GM21825 (cell line): ENCODE measurements around the gene TAP2.
A peak's percentile ranks its signal among the peaks of the same experiment; 100 is the strongest.
"Not testable (repeated sequence)": the region's sequence is repeated elsewhere in the genome, so short reads cannot be mapped to it uniquely, and the experiment has no call there.

Experiments
- ATAC-seq: cut with Tn5 transposase; IDR thresholded peaks from one replicate; pipeline ENCODE4 v1.9.1; 2021; ENCODE audit warnings: mild to moderate bottlenecking, moderate library complexity; ENCODE audit not compliant: unreplicated experiment

Gene TAP2

DNA sequence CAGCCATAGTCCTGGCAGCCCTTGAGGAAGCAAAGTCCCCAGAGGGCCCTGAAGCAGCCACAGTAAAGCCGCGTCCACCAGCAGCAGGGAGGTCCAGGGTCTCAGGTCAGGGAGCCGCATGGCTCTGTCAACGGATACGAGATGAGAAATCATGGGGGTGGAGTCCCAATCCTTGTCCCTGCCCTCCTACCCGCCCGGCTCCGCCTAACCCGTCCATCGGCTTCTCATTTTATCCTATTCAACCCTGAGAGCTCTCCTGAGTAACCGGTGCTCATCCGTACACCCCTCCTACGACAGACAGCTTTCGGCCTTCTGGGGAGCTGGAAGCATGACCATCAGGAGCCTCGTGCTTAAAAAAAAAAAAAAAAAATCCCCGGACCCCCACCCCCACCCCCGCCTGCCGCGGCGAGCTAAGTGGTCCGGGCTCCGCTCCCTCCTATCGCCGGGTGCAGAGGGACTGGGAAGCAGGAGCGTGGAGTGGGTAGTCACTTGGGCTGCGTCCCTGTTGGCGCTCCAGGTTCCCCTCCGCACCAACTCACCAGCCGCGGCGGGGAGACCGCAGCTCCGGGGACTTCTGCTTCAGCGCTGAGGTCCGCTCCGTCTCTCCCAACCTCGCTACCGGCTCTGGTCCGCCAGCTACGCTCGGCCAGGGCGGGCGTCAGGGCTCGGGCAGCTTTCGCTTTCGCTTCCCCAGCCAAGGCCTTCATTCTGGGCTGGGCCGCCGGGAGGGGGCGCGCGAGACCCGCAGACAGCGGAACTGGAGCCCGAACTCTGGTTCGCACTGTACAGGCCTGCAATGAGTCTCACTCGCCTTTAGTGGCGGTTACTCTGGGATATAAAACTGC lies at the start of gene TAP2:
Gene TAP2, minus strand, starts transcription at position 626 of the 845 bp plus-strand sequence. Its CDS starts 506 bp downstream, at position 120.
- ATAC-seq, result peak; percentile 58

DNA sequence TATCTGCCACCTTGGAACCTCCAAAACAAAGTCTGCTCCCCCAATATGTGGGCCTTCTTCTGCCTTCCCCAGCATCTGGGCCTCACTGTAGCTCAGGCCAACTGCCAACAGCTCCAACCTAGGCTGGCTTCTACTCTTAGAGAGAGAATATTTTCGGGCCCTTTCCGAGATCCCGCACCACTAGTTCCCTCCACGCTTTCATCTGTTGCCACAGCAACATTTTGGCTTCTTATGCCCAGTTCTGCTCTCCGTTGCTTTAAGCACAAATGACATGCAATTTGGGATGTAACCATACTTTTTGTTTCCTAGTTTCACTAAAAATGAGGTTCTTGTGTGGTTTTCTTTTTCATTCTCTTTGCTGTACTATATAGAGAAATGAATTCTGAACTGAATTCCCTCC lies 49.1 kb upstream of the TAP2 start:
- ATAC-seq, result no peak

DNA sequence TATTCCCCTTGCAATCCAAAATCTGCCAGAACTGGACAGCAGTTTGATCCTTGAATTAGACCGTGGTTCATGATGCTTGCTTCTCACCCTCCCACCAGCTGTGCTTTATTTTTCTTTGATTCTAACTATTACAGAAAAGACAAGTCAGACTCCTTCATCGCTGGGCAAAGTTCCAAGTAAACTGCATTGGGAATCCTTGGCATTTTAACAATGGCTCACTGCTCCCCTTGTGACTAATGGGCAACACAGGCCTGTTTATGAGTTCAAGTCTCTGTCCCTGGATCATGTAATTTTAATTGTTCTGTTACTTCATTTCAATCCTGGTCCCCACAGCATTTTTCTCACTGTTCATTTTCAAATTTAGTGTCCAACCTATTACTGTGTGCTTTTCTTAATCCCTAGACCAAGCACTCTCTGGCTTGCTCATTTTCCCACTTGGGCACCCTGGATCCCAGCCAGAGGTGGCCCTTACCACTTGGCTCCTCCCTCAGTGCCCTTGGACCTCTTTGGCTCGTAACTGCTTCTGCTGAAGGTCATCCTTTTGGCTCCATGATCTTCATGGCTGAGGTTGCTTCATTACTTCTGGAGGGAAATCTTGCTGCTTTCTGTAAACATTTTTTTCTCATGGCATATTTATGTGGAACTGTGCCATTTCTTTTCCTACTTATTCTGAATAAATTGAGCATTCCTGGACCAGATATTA lies 48.3 kb upstream of the TAP2 start:
- no peak for ATAC-seq

DNA sequence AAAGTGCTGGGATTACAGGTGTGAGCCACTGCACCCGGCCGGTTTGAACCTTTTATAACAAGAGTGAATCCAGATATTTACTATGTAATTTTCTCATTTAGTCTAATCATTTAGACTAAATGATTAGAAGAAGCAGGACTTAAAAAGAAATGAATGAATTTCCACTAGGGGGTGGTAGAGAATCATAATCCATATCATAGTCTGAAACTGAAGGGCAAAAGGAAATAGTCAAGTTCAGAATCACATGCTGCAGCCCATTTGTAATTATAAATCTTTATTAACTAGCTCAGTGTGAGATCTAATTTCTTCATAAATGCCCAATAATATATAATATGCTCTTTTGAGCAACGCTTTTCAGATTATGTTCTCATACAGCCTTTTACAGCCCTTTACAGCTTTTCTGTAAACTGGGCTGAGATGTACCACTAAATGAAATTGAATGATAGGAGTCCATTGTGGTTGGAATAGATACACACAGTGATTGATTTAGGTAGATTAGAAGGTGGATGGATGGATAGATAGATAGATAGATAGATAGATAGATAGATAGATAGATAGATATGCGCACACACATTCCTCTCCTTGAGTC lies 47.3 kb upstream of the TAP2 start:
- ATAC-seq, result no peak

DNA sequence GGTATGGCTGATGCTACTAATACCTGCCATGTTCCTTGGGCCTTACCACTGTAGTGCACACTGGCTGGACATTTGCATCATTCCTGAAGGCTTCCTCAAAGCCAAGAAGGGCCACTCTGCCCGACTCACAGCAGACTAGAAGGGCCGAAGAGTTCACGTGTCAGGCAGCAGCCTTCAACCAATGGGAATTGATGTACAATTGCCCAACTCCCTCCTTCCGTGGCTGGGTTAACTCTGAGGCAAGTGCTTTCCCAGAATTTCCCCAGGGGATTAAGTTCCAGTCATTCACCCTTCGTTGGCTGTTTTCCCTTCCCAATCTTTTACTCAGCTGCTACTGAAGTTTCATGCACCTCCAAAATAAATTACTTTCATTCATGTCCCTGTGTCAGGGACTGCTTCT lies 45.2 kb upstream of the TAP2 start:
- no peak for ATAC-seq

DNA sequence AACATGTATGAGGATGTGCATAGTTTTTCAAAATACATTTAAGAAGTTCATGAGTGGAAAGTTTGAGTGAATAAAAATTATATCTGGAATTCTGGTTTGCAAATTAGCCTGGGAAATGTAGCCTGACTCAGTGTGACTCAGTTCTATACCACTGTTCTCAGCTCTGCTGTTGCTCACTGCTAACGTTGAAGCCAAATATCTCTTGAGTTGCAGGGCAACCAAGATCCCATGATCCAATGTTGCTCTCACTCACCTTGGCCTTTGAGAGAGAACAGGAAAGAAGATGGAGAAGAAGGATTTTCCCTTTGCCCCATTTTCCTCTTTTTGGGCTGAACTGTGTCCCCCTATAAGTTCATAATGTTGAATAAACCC lies 44.3 kb upstream of the TAP2 start:
- no peak for ATAC-seq

DNA sequence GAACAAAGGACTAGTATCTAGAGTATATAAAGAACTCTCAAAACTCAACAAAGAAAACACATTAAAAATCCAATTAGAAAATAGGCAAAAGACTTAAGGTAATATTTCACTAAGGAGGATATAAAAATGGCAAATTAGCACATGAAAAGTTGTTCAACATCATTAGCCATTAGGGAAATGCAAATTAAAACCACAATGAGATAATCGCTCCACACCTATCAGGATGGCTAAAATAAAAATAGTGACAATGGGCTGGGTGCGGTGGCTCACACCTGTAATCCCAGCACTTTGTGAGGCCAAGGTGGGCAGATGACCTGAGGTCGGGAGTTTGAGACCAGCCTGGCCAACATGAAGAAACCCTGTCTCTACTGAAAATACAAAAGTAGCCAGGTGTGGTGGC lies 42.4 kb upstream of the TAP2 start:
- not testable (repeated sequence) for ATAC-seq

DNA sequence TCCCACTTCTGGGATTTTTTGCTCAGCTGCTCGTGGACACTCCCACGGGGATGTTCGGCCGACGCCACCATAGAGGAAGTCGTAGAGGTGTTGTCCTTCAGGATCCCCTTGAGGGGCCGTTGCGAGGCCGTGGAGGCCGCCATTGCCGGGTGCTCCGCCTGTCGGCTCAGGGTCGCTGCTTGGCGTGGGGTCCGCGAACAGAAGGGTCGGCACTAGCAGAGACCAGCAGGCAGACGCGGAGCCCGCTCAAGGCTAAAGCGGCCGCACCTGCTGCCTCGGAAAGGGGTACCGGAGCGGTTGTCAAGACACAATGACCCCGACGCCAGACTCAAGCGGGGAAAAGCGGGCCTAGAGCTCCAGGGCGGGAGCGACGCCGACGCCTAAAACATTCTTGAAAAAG lies 41.2 kb upstream of the TAP2 start:
- ATAC-seq, result no peak

DNA sequence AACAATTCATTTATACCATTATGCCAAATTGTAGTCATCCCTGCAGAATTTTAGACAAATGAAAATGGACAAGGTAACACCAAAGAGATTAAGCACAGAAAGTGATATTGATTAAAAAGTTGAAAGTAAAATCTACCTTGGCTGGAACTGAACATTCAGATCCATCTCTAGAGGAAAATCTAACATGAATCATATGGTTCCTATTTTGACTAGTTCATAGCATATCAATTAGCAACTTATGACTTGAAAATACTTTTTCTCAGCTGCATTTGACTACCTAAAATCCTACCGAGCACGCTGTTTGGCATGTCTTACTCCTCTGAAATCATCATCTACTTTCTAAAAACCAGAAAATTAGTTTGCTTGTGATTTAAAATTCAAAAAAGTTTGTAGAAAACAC lies 38.1 kb upstream of the TAP2 start:
- ATAC-seq, result no peak

DNA sequence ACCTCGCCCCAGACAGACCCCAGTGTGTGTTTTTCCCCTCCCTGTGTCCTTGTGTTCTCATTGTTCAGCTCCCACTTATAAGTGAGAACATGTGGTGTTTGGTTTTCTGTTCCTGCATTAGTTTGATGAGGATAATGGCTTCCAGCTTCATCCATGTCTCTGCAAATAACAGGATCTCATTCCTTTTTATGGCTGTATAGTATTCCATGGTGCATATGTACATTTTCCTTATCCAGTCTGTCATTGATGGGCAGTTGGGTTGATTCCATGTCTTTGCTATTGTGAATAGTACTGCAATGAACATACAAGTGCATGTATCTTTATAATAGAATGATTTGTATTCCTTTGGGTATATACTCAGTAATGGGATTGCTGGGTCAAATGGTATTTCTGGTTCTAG lies 35.4 kb upstream of the TAP2 start:
- ATAC-seq, result not testable (repeated sequence)

DNA sequence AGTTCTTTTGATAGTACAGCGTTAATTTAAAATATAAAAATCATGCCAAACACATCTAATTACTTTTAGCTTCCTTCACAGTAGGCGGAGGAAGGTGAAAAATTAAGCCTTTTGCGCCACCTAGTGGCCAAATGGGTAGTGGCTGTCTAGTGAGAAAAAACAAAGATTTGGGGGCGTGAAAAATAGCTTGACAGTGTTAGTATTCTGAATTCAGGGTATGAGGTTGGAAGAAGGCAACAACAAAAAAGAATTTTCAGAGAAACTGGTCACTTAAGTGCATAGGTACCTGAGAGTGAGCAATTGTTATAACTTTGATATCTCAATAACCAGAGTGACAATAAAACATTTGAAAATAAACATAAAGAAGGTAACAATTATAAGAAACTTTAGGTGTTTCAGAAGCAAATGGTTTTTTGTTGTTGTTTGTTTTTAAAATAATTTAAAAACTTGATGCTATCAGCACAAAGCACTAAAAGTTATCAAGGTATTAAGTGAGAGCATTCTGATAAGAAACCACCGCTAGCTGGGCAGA lies 29.8 kb upstream of the TAP2 start:
- no peak for ATAC-seq

DNA sequence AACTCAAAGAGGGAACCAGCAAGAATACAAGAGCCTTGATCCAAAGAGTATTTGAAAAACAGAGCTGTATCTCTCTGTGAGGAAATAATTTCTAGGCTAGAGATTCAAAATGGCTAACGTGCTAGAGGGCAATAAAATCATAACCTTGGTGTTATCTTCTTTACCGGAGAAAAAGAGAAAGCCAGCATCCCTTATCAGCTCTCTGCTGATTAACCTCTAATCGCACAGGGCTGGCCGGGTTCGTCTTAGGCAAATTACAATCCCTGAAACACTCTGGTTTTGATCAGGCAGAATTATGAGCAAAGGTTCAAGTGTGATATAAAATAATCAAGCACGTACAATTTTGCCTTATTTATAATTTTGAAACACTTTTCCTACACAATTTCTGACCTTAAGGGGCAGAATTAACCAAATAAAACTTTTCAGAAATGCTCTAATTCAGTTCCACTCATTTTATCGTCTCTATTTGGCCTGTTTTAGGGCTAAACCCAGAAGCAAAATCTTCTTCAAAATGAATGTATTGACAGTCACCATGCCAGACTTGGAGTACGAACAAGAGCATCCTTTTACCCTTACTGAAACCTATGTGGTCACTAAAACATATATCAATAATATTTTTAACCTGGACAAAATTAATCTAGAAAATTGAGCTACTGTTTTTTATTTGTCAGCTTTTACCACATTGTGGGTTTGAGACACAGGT lies 29.2 kb upstream of the TAP2 start:
- no peak for ATAC-seq

DNA sequence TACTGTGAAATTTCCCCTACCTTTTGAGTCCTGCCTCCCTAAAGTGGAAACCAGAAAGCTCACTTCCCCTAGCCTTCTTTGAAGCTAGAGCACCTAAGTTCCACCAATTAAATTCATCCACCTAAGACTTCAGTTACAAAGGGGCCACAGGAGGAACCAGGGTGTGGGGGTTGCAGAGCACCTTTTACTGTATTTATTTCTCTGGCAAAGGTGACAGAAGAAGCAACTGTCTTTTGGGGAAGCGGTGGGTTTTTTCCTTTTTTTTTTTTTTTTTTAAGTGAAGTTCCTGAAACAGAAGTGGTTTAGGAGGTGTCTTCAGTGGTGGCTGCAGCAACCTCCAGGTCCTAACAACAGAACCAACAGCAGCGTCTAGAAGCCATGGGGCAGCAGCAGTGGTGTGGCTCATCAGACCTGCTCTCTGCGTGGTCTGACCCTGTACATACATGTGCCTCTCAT lies 28.5 kb upstream of the TAP2 start:
- ATAC-seq, result no peak

DNA sequence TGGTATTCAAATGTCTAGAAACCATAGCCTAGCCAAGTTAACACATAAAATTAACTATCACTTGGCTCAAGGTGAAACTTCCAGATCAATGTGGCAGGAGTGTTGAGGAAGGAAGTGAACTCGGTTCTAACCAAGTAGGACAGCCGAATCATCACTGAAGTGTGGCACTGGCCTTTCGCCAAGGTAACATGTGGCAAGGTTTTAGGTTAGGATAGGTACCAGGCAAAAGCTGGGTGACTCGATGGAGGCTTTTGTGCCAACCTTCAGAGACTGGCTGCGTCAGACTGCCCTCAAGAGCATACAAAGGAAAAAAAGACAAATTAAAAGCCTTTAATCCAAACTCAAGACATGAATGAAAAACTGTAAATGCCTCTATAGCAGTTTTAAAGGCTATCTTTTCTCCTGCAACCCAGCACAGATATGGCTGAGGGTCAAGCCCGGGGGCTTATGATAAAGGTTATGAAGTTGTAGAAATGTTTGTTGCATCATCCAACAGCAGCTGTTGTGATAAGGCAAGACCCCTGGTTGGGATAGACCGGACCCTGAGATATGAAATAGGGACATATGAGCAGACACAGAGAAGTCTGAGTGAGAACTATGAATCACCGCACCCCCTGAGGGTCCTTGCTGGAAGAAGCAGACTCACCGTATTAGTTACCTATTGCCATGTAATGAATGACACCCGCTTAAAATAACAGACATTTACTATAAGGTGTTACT lies 27.3 kb upstream of the TAP2 start:
- ATAC-seq, result no peak

DNA sequence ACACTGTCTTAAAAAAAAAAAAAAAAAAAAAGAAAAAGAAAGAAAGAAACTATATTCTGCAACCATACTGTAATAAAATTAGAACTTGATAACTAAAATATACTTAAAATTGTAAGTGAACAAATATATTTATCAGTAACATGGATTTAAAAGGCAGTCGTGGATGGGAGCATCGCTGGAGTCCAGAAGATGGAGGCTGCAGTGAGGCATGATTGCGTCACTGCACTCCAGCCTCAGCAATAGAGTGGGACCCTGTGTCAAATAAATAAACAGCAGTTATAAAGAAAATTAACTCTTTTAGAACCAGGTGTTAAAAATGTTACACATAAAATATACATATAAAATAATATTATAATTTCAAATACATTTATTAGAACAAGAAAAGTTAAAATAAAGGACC lies 24.2 kb upstream of the TAP2 start:
- ATAC-seq, result no peak

DNA sequence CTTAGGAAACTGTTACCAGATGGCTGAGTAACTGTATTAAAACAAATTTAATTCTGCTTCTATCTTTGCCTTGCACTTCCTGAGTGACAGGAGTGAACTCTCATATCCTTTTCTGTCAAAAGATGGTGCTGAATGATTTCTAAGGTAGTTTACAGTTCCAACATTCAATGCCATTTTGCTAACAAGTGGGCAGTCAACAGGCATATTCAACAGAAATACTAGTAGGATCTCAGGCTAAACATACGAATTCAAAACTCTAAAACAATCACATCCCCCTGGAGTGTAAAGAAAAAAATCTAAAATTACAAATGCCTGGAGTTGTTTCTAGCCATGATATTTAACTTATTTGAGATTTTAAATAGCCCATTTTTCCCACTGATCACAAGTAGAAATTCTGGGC lies 22.1 kb upstream of the TAP2 start:
- no peak for ATAC-seq

DNA sequence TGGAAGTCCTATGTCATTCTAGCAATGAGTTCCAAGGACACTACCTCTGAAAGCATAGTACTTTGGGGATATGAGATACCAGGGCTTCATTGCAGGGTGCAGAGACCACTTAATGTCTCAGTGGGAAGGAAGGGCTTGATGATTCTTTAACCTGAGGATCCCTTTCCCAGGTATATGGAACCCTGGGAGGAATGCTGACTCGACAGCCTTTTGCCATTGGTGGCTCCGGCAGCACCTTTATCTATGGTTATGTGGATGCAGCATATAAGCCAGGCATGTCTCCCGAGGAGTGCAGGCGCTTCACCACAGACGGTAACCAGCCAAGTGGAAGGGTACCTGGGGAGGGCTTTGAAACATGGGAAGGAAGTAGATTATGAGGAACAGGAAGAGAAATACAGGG lies 19.7 kb upstream of the TAP2 start:
- ATAC-seq, result no peak

DNA sequence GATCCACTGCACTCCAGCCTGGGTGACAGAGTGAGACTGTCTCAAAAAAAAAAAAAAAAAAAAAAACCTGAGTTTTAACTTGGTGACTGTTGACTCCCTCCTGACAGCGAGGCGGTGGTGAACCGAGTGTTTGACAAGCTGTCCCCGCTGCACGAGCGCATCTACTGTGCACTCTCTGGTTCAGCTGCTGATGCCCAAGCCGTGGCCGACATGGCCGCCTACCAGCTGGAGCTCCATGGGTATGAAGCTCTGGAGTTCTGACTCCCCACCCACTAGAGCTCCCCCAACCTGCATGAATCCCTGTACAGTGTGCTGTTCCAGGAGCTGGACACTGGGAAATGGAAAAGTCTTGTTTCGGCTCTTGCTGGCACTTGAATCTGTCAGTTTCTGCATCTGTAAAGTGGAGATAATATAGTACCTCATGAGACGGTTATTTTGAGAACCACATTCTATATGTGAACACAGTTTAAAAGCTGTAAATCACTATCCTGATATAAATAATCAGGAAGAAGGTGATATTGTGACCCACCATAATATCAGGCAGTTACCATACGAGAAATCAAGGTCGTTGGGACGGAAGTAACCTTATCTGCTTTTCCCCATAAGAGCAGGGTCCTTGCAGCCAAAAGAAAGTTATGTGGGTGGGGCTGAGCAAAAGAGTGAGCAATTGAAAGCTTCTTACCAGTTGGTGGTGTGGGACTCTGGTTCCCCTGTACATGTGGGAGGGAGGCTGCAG lies 18.8 kb upstream of the TAP2 start:
- no peak for ATAC-seq

DNA sequence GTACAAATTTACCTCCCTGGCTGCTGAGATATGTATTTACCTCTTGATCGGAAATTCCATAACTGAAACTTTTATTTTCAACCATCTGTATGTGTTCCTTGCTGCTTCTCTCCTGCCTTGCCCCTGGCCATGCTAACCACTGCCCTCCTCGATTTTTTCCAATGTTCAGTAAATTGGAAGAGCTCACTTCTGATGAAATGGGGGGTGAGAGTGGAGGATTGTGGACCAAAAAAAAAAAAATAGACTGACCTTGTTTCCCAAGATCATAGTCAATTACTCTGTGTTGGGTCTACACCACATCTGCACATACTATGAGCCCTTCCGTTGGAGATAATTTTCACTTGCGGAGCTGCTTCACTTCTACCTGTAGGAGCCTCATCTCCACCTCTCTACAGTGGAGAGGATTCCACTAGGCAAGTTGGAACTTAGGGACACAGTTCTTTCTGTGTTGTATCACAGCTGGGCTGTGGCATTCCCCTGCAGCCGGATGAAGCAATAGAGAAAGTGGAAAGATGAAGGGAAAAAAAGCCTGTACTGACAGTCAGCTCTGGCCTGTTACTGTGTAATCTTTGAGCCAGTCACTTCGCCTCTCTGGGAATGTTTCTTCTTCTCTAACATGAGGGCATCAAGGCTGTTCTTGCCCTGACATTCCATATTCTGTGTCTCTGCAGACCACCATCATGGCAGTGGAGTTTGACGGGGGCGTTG lies 17.1 kb upstream of the TAP2 start:
- ATAC-seq, result no peak
